Left lung (tissue), 10 donors: ENCODE data around the gene FGF22. TPM values are rescaled to one million over a fixed set of nuclear protein-coding genes. Genes with fewer than 3 reads are reported as not detected.
"Not testable (repeated sequence)": the region's sequence is repeated elsewhere in the genome, so short reads cannot be mapped to it uniquely, and the experiment has no call there.

ENCODE experiments used
- ATAC-seq: fragments of 200-7000 bp; cut with Tn5 transposase; one replicate; pipeline ENCODE4 v1.9.1; 2020; ENCODE audit warnings: moderate library complexity
- DNase-seq, 4 donors: peaks; one replicate each; pipeline ENCODE4 v3.0.0-alpha.2; 2013 to 2020
- H3K27ac ChIP-seq, 2 donors: fragments of 200-600 bp; sonication (generic) in 1 of 2; one replicate each; pipeline versions ENCODE4 v1.5.0 to v1.8.0; 2020 to 2021
- H3K27me3 ChIP-seq, 2 donors: fragments of 200-600 bp; sonication (generic) in 1 of 2; one replicate each; pipeline versions ENCODE4 v1.5.0 to v1.8.0; 2020 to 2021
- H3K36me3 ChIP-seq, 2 donors: fragments of 200-600 bp; sonication (generic) in 1 of 2; one replicate each; pipeline versions ENCODE4 v1.5.0 to v1.8.0; 2020 to 2021
- H3K4me1 ChIP-seq, 2 donors: fragments of 200-600 bp; one replicate each; pipeline ENCODE4 v1.8.0; 2021
- H3K4me3 ChIP-seq, 2 donors: fragments of 200-600 bp; sonication (generic) in 1 of 2; one replicate each; pipeline versions ENCODE4 v1.5.0 to v1.8.0; 2020 to 2021; ENCODE audit warnings: mild to moderate bottlenecking in 1 of 2
- H3K9me3 ChIP-seq, 2 donors: fragments of 200-600 bp; sonication (generic) in 1 of 2; one replicate each; pipeline versions ENCODE4 v1.5.0 to v1.8.0; 2020 to 2021
- intact Hi-C, 2 donors: fragments of 100-400 bp; cut with DNase I; formaldehyde crosslinking; loops; one replicate each; pipeline versions ENCODE4 v1.11.2 to v1.14.2; 2022
- polyA plus RNA-seq, 6 donors: library from polyadenylated mRNA; unstranded; fragments of 120-200 nt; gene quantifications; one replicate each; pipeline ENCODE4 v1.2.1, GENCODE V29; 2013; ENCODE audit not compliant: insufficient read length in 6 of 6
- total RNA-seq, 2 donors: library from RNA; stranded (reverse); fragmentation: NEBNext Ultra II Directional; extraction: Animal tissue kit (Norgen Biotek cat#: 25700); gene quantifications; one replicate each; pipeline ENCODE4 v1.2.1, GENCODE V29; 2021
- TF ChIP-seq, protein P1 (sequence below), 2 donors: fragments of 200-600 bp; sonication (generic) in 1 of 2; IDR thresholded peaks; one replicate each; pipeline versions ENCODE4 v1.5.0 to v1.8.0; 2021; ENCODE audit warnings: antibody characterized with exemption in 2 of 2
- donor health status: DM: no; HTN: yes; CAD: no.
- donor health status: DM: no; HTN: no; CAD: no.

The FGF22 gene
- total and polyA plus RNA-seq, 8 donors = 0.21 to 0.48 (median 0.30) TPM

DNA sequence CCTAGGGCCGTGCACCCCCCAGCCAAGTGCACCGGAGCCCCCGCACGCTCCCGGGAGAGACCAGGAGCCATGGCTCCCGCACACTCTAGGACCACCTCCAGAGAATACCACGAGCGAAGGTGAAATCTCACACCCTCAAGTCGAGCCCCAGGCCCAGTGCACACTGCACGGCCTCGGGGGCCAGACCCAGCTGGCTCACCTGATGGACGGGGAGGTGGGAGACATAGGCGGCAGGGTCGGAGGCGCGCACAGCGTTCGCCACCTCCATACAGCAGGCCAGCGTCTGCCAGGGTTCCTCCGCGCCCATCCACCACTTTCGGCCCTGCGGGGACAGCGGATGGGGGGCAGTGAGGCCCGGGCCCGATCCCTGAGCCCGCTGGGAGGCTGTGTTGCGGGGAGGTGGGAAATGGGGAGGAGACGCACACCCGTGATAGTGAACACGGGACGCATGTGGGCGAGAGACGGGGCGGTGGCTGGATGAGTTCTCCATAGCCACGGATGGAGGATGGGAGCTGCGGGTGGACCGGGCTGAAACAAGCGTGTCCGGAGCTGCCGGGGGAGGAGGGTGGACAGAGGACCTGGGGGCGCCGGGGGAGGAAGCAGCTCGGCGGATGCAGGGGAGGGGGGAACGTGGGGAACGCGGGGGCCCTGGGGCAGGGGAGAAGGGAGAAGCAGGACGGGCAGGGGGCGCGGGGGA lies 19.4 kb upstream of the FGF22 start:
- H3K4me3 ChIP-seq = no peak overlapping the region
- no peak for ATAC-seq
- DNase-seq = peak in 1 of 4 donors; percentile 70

DNA sequence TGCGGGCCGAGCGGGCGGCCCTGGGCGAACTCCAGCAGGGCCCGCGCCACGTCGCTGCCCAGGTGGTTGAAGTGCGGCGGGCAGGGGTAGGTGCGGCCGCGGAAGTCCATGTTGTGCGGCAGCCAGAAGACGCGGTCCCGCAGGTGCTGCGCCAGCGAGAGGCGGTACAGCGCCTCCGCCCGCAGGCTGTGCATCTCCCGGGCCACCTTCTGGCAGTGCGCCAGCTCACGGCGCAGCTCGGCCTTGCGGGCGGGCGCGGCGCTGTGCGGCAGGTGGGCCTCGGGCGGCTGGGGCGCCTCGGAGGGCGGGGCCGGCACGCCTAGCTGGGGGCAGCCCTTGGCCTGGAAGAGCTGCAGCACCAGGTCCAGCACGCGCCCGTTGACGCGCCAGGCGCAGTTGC lies 18.5 kb upstream of the FGF22 start:
- intact Hi-C loops = not testable (repeated sequence)
- peaks cover 0 to 11% of the 10 kb centered on the region in 2 donors for H3K27me3 ChIP-seq

More for the DNA sequence above, 19.4 kb upstream of the FGF22 start:
- Histone ChIP-seq H3K36me3 (peaks cover 0 to 87% of the 10 kb centered on the region in 2 donors), H3K4me1 (peaks cover 0 to 4% of the 10 kb centered on the region in 2 donors), H3K27ac (no peak overlapping the region), H3K27me3 (peaks cover 0 to 16% of the 10 kb centered on the region in 2 donors), H3K9me3 (no peaks in the 10 kb centered on the region)
- intact Hi-C loops = no loop called here
- TF ChIP-seq, protein P1, sequence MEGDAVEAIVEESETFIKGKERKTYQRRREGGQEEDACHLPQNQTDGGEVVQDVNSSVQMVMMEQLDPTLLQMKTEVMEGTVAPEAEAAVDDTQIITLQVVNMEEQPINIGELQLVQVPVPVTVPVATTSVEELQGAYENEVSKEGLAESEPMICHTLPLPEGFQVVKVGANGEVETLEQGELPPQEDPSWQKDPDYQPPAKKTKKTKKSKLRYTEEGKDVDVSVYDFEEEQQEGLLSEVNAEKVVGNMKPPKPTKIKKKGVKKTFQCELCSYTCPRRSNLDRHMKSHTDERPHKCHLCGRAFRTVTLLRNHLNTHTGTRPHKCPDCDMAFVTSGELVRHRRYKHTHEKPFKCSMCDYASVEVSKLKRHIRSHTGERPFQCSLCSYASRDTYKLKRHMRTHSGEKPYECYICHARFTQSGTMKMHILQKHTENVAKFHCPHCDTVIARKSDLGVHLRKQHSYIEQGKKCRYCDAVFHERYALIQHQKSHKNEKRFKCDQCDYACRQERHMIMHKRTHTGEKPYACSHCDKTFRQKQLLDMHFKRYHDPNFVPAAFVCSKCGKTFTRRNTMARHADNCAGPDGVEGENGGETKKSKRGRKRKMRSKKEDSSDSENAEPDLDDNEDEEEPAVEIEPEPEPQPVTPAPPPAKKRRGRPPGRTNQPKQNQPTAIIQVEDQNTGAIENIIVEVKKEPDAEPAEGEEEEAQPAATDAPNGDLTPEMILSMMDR (IDR thresholded peaks at IDR 0.05) = no peak

DNA sequence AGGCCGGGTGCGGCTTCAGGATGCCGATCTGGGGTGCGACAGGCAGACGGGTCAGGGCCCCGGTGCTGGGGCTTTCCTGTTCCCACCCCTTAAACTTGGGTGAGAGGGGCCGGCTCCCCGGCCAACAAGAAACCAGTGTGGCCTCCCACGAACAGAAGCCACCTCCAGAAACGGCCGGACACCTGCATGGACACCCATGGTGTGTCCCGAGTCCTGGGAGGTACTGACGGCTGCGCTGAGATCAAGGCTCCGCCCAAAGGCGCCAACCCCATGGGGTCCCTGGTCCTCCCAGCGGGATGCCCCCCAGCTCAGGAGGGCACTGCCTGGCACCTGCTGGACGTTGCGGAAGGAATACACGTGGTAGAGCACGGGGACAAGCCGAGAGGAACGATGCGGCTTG lies 17.9 kb upstream of the FGF22 start:
- no peaks in the 10 kb centered on the region for H3K4me1 ChIP-seq
- DNase-seq (peak in 1 of 4 donors; percentile 72), ATAC-seq (no peak)
- H3K27me3 ChIP-seq = peaks cover 0 to 4% of the 10 kb centered on the region in 2 donors
- TF ChIP-seq, protein P1 (IDR thresholded peaks at IDR 0.05) = no peak
- no peaks in the 10 kb centered on the region for H3K9me3 ChIP-seq
- peaks cover 0 to 94% of the 10 kb centered on the region in 2 donors for H3K36me3 ChIP-seq
- intact Hi-C loops = no loop called here
- no peak overlapping the region for H3K27ac ChIP-seq
- H3K4me3 ChIP-seq = no peak overlapping the region

More for the DNA sequence above, 18.5 kb upstream of the FGF22 start:
- peaks cover 0 to 96% of the 10 kb centered on the region in 2 donors for H3K36me3 ChIP-seq
- not testable (repeated sequence) for ATAC-seq, H3K4me1 ChIP-seq, H3K9me3 ChIP-seq, H3K4me3 ChIP-seq, H3K27ac ChIP-seq
- peak in 1 of 4 donors; percentile 71 for DNase-seq

DNA sequence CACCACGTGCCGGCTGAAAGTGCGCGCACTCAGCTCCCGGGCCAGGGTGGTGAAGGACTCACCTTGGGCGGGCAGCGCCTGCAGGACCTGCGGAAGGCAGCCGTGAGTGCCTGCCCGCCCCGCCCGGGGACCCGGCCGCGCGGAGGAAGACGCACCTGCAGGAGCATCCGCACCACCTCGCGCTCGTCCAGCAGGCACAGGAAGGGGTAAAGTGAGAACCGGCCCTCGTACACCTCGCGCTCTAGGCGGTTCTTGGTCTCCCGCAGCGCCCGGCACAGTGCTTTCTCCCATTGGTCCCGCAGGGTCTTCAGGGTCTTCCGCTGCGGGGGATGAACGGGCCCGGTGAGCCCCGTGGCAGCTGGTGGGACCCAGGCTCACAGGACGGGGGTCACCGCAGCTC lies 17.0 kb upstream of the FGF22 start:
- H3K4me3 ChIP-seq = no peak overlapping the region
- TF ChIP-seq, protein P1 (IDR thresholded peaks at IDR 0.05) = no peak
- DNase-seq = peak in 1 of 4 donors; percentile 71
- no peaks in the 10 kb centered on the region for H3K27me3 ChIP-seq
- intact Hi-C loops = no loop called here
- H3K36me3 ChIP-seq = peaks cover 0 to 90% of the 10 kb centered on the region in 2 donors
- ATAC-seq = no peak
- H3K27ac ChIP-seq = no peak overlapping the region
- no peaks in the 10 kb centered on the region for H3K4me1 ChIP-seq
- no peaks in the 10 kb centered on the region for H3K9me3 ChIP-seq

DNA sequence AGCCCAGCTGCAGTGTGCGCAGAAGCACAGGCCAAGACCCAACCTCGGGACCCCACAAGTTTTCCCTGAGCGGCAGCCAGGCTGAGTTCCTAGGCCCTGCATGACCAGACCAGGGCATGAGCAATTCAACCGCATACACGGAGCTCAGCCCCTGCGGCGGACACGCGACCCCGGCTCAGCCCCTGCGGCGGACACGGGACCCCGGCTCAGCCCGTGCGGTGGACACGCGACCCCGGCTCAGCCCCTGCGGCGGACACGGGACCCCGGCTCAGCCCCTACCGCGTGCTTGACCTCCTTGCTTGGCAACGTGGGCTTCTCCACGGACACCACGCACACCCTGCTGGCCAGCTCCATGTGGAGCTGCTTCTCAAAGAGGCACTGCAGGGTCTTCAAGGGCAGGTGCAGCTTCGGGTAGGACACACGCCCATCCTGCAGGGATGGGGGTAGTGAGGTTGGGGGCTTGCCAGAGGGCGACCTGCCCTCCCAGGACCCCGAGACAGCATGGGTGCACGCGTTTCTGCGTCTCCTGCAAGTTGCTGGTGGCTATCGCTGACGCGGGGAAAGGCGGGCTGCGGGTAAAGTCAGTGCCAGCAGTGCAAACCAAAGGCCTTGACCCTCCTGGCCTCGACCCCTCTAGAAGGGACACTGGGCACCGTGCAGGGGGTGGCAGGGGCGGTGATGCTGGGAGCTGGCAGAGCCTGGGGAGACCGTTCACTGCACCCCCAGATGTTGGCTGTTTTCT lies 16.3 kb upstream of the FGF22 start:
- Histone ChIP-seq H3K27me3 (no peaks in the 10 kb centered on the region), H3K27ac (no peak overlapping the region), H3K4me1 (no peaks in the 10 kb centered on the region), H3K9me3 (no peaks in the 10 kb centered on the region), H3K36me3 (peaks cover 0 to 90% of the 10 kb centered on the region in 2 donors), H3K4me3 (no peak overlapping the region)
- DNase-seq (peak in 1 of 4 donors; percentile 60), ATAC-seq (no peak)
- intact Hi-C loops = no loop called here
- TF ChIP-seq, protein P1 (IDR thresholded peaks at IDR 0.05) = no peak
